ENCODE data around the gene PLK3.

DNA sequence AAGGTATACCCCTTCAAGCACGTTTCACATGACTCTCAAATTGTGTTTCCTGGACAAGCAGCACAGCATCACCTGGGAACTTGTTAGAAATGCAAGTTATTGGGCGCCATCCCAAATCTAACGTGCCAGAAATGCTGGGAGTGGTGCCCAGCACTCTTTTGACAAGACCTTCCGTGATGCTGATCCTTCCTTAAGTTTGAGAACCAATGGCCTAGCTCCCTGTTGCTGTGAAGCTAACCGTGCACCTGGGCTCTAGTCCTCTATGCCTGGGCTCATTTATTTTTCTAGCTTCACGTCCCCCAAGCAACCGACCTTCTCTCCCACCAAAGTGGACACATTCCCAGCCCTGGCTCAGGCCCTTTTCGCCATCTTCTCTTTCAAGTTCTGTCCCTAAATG is 16.5 kb upstream of the PLK3 start:
- TF ChIP-seq, protein P1, sequence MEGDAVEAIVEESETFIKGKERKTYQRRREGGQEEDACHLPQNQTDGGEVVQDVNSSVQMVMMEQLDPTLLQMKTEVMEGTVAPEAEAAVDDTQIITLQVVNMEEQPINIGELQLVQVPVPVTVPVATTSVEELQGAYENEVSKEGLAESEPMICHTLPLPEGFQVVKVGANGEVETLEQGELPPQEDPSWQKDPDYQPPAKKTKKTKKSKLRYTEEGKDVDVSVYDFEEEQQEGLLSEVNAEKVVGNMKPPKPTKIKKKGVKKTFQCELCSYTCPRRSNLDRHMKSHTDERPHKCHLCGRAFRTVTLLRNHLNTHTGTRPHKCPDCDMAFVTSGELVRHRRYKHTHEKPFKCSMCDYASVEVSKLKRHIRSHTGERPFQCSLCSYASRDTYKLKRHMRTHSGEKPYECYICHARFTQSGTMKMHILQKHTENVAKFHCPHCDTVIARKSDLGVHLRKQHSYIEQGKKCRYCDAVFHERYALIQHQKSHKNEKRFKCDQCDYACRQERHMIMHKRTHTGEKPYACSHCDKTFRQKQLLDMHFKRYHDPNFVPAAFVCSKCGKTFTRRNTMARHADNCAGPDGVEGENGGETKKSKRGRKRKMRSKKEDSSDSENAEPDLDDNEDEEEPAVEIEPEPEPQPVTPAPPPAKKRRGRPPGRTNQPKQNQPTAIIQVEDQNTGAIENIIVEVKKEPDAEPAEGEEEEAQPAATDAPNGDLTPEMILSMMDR (IDR thresholded peaks at IDR 0.05) = no peak
- TF ChIP-seq POLR2A (IDR thresholded peaks at IDR 0.05) (no peak), EP300 (IDR thresholded peaks at IDR 0.05) (no peak)
